ENCODE data around the gene RNF14.

- no peak for TF ChIP-seq CTCF (IDR thresholded peaks at IDR 0.05; ENCODE audit: low read depth, low read length, missing input control)
- no peak for TF ChIP-seq FOXA1 (IDR thresholded peaks at IDR 0.05)
- TF ChIP-seq JUND (IDR thresholded peaks at IDR 0.05) = no peak
- no peak for TF ChIP-seq MAX (IDR thresholded peaks at IDR 0.05)
- no peak for TF ChIP-seq YY1 (IDR thresholded peaks at IDR 0.05)
These were observed 38.3 kb downstream of the RNF14 start for GRCh38 chr5:142007237-142007544.

Measured in liver (tissue), 3 donors.